Activated gamma-delta T cell treated with anti-CD3 and anti-CD28 coated beads, Interleukin-2, amount 50 U/mL, for 16 hours (primary cell): Measurements from ENCODE around the gene PTPRS.

Experiments
- DNase-seq: peaks from one replicate; pipeline ENCODE4 v3.0.0-alpha.2; 2020; ENCODE audit warnings: low read depth

The PTPRS gene

GRCh38 chr19:5308451-5309437 lies 31.9 kb downstream of the PTPRS start:
- DNase-seq: no peak

DNA sequence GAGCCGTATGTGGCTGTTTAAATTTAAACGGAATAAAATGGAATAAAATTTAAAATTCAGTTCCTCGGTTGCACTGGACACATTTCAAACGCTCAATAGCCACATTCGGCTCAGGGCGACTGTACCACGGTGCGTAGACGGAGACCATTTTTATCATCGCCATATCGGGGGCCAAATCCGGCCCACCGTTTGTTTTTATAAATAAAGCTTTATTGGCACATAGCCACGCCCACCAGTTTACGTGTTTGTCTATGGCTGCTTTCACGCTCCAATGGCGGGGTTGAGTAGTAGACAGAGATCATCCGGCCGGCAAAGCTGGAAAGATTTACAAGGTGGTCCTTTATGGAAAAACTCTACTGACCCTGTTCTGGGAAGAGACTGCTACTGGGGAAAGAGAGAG lies 33.0 kb downstream of the PTPRS start:
- DNase-seq: no peak

GRCh38 chr19:5305163-5305562 lies 35.4 kb downstream of the PTPRS start:
- DNase-seq: no peak

- no peak for DNase-seq
Measured at GRCh38 chr19:5304486-5304885, 36.1 kb downstream of the PTPRS start.

DNA sequence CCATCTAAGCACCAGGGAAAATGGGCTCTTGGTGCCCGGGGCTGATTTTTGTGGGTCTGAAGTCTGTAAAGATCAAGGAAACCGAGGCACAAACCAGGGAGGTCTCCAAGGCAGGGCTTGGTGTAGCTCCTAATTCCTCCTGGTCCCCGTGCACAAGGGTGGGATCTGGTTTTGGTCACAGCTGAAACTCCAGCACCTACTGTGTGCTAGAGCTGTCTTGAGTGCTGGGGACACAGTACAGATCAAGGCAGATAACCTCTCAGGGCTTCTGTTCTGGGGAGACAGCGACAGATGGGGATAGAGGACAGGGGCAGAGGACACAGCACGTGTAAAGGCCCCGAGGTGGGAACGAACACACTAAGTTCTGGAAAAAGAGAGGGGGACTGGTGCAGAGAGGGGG lies 37.4 kb downstream of the PTPRS start:
- no peak for DNase-seq

DNA sequence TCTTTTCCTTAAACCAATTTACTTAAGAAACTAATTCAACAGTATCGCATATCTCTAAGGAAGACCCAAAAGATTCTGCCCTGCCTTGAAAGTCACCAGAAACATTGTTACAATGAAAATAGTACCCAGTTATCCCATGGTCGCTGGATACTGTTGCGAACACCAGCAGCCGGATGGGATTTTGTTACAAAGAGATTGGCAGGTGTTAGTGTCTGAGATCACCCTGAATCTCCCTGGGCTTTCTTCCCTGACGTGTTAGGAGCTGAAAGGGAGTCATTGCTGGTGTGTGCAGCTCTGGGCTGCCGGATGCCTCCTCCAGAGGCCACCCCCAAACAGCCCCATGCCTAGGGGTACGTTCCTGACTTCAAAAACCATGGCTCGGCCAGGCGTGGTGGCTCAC lies 38.2 kb downstream of the PTPRS start:
- no peak for DNase-seq

GRCh38 chr19:5299137-5299536 lies 41.5 kb downstream of the PTPRS start:
- DNase-seq: no peak

DNA sequence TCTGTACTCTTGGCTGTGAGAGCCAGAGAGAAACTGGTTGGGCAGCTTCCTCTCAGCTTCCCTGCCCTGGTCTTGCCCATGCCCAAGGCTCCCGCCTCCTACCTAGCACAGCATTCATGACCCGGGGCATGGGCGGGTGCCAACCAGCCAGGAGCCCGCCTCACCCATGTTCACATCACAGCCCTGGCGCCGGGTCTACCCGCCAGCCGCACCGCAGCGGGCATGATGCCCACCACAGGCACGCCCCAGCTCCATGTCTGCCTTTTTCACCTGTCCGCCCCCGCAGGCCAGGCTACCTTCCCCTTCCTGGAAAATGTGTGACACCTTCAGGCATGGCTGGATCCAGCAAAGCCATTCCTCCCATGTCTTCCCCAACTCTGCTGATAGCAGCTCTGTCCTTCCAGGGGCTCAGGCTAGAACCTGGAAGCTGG lies 42.1 kb downstream of the PTPRS start:
- DNase-seq: no peak

DNA sequence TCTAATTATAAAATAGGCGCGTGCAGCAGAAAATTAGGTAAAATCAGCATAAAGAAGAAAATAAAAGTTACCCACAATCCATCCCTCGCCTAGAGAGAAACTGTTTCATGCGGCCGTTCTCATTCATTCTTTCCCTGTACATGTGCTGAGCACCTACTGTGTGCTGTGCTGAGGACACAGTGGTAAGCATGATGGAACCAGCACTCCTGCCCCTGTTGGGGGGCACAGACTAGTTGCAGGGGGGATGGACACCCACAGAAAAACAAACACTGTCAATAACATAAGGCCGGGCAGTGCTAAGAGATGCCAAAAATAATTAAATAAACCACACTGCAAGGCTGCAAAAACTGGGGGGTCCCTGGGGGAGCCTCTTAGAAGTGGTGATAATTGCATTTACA lies 43.3 kb downstream of the PTPRS start:
- no peak for DNase-seq

GRCh38 chr19:5296457-5297271 lies 43.9 kb downstream of the PTPRS start:
- DNase-seq: no peak

DNA sequence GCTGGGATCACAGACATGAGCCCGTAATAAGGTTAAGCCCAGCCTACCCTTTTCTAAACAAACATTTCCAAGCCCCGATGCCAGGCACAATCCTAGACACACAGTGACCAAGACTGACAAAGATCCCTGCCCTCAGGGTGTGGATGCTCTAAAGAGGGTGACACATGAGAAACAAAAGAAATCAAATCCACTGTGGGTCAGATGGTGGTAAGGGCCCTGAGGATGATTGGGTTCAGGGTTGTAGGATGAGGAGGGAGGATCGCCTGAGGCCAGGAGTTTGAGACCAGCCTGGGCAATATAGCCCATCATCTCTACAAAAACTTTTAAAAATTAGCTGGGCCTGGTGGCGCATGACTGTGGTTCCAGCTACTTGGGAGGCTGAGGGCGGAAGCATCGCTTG lies 44.6 kb downstream of the PTPRS start:
- DNase-seq: no peak

DNA sequence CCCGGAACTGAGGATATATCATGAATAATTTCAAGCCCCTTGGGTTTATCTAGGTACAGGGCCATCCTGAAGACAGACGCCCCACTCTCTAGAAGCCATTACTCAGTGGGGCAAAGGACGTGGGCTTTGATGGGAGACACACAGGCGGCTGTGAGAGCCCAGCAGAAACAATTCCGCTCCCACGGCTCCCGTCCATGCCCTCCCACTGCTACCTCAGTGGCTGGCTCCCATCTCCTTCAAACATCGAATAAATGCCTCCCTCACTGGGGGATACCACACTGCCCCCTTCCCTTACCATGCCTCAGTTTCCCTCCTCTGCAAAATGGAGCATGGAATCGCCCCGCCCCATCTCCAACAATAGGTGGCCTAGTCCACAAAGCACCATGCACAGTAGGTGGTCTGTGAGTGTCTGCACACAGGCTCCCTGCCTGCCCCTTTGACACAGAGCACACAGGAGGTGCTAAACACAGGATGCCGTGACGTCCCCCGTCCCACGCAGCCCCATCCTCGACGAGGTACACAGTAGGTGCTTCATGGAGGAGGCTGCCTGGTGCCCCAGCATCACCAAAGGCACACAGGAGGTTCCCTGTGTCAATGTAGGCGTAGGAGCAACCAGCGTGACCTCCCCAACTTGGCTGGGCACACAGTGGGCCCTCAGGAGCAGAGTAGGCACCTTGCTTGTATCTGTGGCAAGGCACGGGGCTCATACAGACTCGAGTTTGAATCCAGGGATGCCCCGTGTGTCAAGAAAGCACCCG lies 46.0 kb downstream of the PTPRS start:
- DNase-seq: no peak

DNA sequence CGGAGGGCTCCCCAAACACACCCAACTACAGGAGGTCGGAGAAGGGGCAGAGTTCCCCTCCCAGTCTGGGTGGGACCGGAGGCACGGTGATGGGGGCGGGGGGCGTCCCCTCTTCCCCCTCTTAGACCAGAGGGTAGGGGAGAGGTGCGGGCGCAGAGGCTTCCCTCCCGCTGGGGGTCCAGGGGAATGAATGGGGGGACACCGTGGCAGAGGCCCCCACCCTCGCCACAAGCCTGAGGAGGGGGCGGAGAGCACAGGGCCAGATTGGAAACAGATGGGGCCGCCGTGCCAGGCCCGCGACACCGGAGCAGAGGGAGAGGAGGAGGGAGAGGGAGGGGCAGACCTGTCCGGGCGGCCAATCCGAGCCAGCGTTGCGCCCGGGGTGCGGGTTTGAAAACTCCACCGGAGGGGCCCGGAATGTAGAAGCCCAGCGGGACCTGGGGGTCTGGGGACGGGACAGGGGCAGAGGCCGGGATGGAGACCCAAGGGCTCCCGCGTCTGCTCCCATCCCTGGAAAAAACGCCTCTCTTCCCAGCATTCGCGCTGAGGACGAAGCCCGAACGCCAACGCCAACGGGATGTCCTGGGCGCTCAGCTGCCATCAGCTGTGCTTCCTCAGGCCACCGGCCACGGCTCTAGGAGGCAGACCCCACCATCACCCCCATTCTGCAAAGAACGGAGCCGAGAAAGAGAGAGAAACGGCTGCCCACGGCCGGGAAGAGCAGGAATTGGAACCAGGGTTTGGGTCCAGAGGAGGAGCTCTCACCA lies 46.8 kb downstream of the PTPRS start:
- DNase-seq: no peak

DNA sequence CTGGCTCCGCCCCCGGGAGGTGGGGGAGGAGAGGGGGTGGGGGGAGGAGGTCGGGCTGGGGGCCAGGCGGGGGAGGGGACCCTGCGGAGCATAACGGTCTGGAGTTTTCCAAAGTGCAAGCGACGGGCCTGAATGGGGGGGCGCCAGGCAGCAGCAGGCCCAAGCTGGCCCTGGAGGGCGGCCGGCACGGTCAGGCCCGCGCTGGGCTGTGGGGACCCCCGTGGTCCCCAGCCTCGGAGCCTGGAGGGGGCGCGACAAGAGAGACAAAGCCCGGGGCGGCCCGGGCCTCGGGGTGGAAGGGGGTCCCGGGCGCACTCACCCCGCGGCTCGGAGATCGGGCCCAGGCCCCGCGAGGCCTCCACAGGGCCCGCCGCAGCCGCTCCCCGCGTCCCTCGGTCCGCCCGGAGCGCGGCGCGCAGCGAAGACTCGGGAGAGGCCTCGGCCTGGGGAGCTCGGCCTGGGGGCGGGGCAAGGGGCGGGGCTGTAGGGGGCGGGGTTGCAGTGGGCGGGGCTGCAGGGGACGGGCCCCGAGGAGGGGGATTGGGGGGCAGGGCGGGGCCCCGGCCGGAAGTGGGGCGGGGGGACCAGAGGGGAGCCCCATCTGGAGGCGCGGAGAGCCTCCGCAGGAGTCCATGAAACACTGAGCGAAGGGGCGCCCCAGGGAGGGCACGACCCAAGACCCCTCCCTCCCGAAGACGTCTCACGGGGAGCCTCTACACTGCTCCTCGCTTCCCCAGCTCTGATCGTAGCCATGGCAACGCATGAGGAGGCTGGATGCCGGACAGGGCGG lies 47.6 kb downstream of the PTPRS start:
- DNase-seq: peak; percentile 17

DNA sequence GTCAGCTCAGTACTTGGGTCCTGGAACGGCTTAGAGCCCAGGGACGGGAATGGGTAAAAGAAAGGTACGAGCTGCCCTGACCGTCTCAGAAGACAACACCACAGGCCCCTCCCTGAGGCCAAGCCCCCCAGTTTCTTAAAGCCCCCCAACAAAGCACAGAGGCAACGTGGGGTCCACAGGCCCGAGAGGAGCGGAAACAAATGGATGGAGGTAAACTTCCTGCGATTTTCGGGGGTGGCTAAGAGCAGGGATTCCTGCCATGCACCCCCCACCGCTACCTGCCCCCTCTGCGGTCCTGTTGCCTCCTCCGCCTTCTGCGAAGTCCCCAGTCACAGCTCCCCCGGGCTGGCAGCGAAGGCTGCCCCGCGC lies 48.2 kb downstream of the PTPRS start:
- no peak for DNase-seq

GRCh38 chr19:5291588-5292193 lies 48.9 kb downstream of the PTPRS start:
- no peak for DNase-seq
